Measurements from ENCODE around the gene ARHGAP26.

- no peak for TF ChIP-seq CTCF (IDR thresholded peaks at IDR 0.05; ENCODE audit: low read length)
- no peak for TF ChIP-seq EZH2 (IDR thresholded peaks at IDR 0.05; ENCODE audit: borderline replicate concordance, low read length)
Observed at GRCh38 chr5:142997591-142997990, 227.4 kb downstream of the ARHGAP26 start.
